DND-41 (cell line): ENCODE measurements around the gene LSP1.

ENCODE experiments used
- CTCF ChIP-seq: IDR thresholded peaks from 2 replicates; pipeline ENCODE4 v1.5.1; 2012; ENCODE audit warnings: borderline replicate concordance, low read length, moderate library complexity, mild to moderate bottlenecking; ENCODE audit not compliant: poor library complexity, severe bottlenecking; ENCODE audit errors: extremely low read depth
- EZH2 ChIP-seq: IDR thresholded peaks from 3 replicates; pipeline ENCODE4 v1.6.1; 2012; ENCODE audit warnings: borderline replicate concordance, low read depth, mild to moderate bottlenecking, moderate library complexity, low read length, inconsistent platforms; ENCODE audit not compliant: severe bottlenecking

DNA sequence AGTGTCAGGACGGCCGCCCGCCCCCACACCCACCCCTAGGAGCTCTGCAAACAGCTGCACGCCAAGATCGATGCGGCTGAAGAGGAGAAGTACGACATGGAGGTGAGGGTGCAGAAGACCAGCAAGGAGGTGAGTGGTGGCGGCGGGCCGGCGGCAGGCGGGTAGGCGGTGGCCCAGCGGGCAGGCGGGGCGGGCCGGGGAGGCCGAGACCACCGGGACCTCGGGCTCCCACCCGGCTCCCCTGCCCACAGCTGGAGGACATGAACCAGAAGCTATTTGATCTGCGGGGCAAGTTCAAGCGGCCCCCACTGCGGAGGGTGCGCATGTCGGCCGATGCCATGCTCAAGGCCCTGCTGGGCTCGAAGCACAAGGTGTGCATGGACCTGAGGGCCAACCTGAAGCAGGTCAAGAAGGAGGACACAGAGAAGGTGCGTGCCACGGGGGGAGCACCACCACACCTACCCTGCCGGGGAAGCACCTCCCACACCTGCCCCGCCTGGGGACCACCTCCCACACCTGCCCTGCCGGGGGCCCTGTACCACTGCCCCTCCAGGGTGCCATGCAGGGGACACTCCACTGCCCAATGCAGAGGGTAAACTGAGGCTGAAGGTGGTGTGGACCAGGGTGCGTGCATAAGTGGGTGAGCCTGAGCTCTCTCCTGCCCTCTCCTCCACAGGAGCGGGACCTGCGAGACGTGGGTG is 12.0 kb upstream of the LSP1 start:
- TF ChIP-seq CTCF (no peak), EZH2 (no peak)
